ENCODE results near the gene IFT52. TPM values are rescaled to one million over a fixed set of nuclear protein-coding genes. Genes with fewer than 3 reads are reported as not detected.
A peak's percentile ranks its signal among the peaks of the same experiment; 100 is the strongest.
"Not testable (repeated sequence)": the region's sequence is repeated elsewhere in the genome, so short reads cannot be mapped to it uniquely, and the experiment has no call there.

Gene IFT52
- total RNA-seq, 1 experiment from 2014 or later: 23.0 TPM

GRCh38 chr20:43590036-43590391, 723 bp upstream of the IFT52 start:
- peak overlapping the region; percentile 92 for H3K4me2 ChIP-seq (ENCODE audit: low read length)
- peaks cover 14% of the 10 kb centered on the region for H3K4me1 ChIP-seq (ENCODE audit: insufficient read depth, low read length)
- intact Hi-C loops (cut with micrococcal nuclease): loop anchor here (1.0 kb wide), 2 partner anchors 49 to 133 kb away; partner anchors contain the start of gene SRSF6
- no peak for TF ChIP-seq CTCF (conservative IDR thresholded peaks at IDR 0.05; ENCODE audit: low read depth, low read length)
- CTCF ChIA-PET: interaction anchor here (0.5 kb wide), 1 partner anchor 1142 kb away, joined by 6 read pairs; no protein-coding TSS in a partner anchor
- H3K27ac ChIP-seq (ENCODE audit: low read length): no peak overlapping the region
- peak; percentile 9 for ATAC-seq
- H3K4me3 ChIP-seq (ENCODE audit: low read length): peak overlapping the region; percentile 93
- BruUV-seq (replicated peaks): TSS peak; percentile 99
- H4K20me1 ChIP-seq (ENCODE audit: low read length): no peaks in the 10 kb centered on the region
- POLR2A ChIA-PET (ENCODE audit: unreplicated experiment): no interaction called here
- H3K9ac ChIP-seq (ENCODE audit: low read length): peak overlapping the region; percentile 88
- no peaks in the 10 kb centered on the region for H3K36me3 ChIP-seq (ENCODE audit: low read depth, low read length)
- no peaks in the 10 kb centered on the region for H3K27me3 ChIP-seq (ENCODE audit: low read length)
- H3K9me3 ChIP-seq (ENCODE audit: low read length): no peaks in the 10 kb centered on the region
- H3K79me2 ChIP-seq (ENCODE audit: low read length): peaks cover 23% of the 10 kb centered on the region
- no peaks in the 10 kb centered on the region for H3F3A ChIP-seq (ENCODE audit: low read length, unreplicated experiment)
- peak overlapping the region; percentile 91 for H2AFZ ChIP-seq (ENCODE audit: low read length)
- H3K9me2 ChIP-seq (replicated peaks; ENCODE audit: low read length): no peaks in the 10 kb centered on the region
- DNase-seq: no peak

GRCh38 chr20:43601960-43602359, 11.2 kb downstream of the IFT52 start:
- H3K9me2 ChIP-seq (replicated peaks; ENCODE audit: low read length); H3K27ac ChIP-seq (ENCODE audit: low read length); H3F3A ChIP-seq (ENCODE audit: low read length, unreplicated experiment); H3K9me3 ChIP-seq (ENCODE audit: low read length); H3K27me3 ChIP-seq (ENCODE audit: low read length); H2AFZ ChIP-seq (ENCODE audit: low read length); H3K4me3 ChIP-seq (ENCODE audit: low read length); DNase-seq; H3K4me1 ChIP-seq (ENCODE audit: insufficient read depth, low read length); H3K79me2 ChIP-seq (ENCODE audit: low read length); BruUV-seq (replicated peaks); H3K4me2 ChIP-seq (ENCODE audit: low read length); intact Hi-C loops (cut with micrococcal nuclease); ATAC-seq; CTCF ChIA-PET; POLR2A ChIA-PET (ENCODE audit: unreplicated experiment); H3K9ac ChIP-seq (ENCODE audit: low read length); H4K20me1 ChIP-seq (ENCODE audit: low read length): not testable (repeated sequence)
- H3K36me3 ChIP-seq (ENCODE audit: low read depth, low read length): peaks cover 23% of the 10 kb centered on the region; the same call in 1 of the 2 replicates

- Histone ChIP-seq H3F3A (ENCODE audit: low read length, unreplicated experiment) (no peaks in the 10 kb centered on the region), H3K4me3 (ENCODE audit: low read length) (no peak overlapping the region), H3K27me3 (ENCODE audit: low read length) (no peaks in the 10 kb centered on the region), H3K4me2 (ENCODE audit: low read length) (no peak overlapping the region), H3K27ac (ENCODE audit: low read length) (no peak overlapping the region), H4K20me1 (ENCODE audit: low read length) (no peaks in the 10 kb centered on the region), H3K36me3 (ENCODE audit: low read depth, low read length) (peaks cover 19% of the 10 kb centered on the region; the same call in 1 of the 2 replicates), H3K79me2 (ENCODE audit: low read length) (no peaks in the 10 kb centered on the region), H3K4me1 (ENCODE audit: insufficient read depth, low read length) (no peaks in the 10 kb centered on the region), H3K9me3 (ENCODE audit: low read length) (no peaks in the 10 kb centered on the region), H3K9ac (ENCODE audit: low read length) (no peak overlapping the region), H2AFZ (ENCODE audit: low read length) (no peak overlapping the region), H3K9me2 (replicated peaks; ENCODE audit: low read length) (no peaks in the 10 kb centered on the region)
- ChIA-PET CTCF (no interaction called here), POLR2A (ENCODE audit: unreplicated experiment) (no interaction called here)
- BruUV-seq (replicated peaks): no TSS peak
- ATAC-seq (no peak), DNase-seq (no peak)
- intact Hi-C loops (cut with micrococcal nuclease): no loop called here
- TF ChIP-seq CTCF (conservative IDR thresholded peaks at IDR 0.05; ENCODE audit: low read depth, low read length): no peak
- TF ChIP-seq EZH2phosphoT487 (IDR thresholded peaks at IDR 0.05; ENCODE audit: borderline replicate concordance, low read length): no peak
- TF ChIP-seq EZH2 (IDR thresholded peaks at IDR 0.05; ENCODE audit: low read length, unreplicated experiment): no peak
Observed at GRCh38 chr20:43603124-43603523, 12.4 kb downstream of the IFT52 start.

All from PC-3 (cell line).